H9 (cell line): ENCODE results near the gene BRD1. TPM values are rescaled to one million over a fixed set of nuclear protein-coding genes. Genes with fewer than 3 reads are reported as not detected.

Source experiments
- DNase-seq: peaks from one replicate; pipeline ENCODE4 v3.0.0-alpha.2; 2017
- H2AFZ ChIP-seq: one replicate; pipeline ENCODE4 v1.6.1; 2013; ENCODE audit warnings: mild to moderate bottlenecking, low read length, control low read depth, moderate library complexity
- H2AK5ac ChIP-seq: 2 replicates; pipeline ENCODE4 v1.6.1; 2013; ENCODE audit warnings: low read length, control low read depth, mixed read lengths; ENCODE audit not compliant: insufficient read length
- H2BK120ac ChIP-seq: one replicate; pipeline ENCODE4 v1.6.1; 2013; ENCODE audit warnings: low read depth, mild to moderate bottlenecking, low read length, control low read depth, inconsistent platforms; ENCODE audit not compliant: poor library complexity, severe bottlenecking
- H2BK12ac ChIP-seq: 2 replicates; pipeline ENCODE4 v1.6.1; 2013; ENCODE audit warnings: low read length, control low read depth, mixed read lengths, low read depth; ENCODE audit not compliant: insufficient read length
- H2BK15ac ChIP-seq: 2 replicates; pipeline ENCODE4 v1.6.1; 2013; ENCODE audit warnings: low read depth, low read length, control low read depth
- H2BK20ac ChIP-seq: one replicate; pipeline ENCODE4 v1.6.1; 2013; ENCODE audit warnings: low read depth, mild to moderate bottlenecking, low read length, control low read depth, inconsistent platforms; ENCODE audit not compliant: poor library complexity, severe bottlenecking
- H2BK5ac ChIP-seq: 2 replicates; pipeline ENCODE4 v1.6.1; 2013; ENCODE audit warnings: low read length, control low read depth, mixed read lengths; ENCODE audit not compliant: insufficient read length
- H3K14ac ChIP-seq: 2 replicates; pipeline ENCODE4 v1.6.1; 2013; ENCODE audit warnings: low read length, control low read depth; ENCODE audit not compliant: insufficient read depth
- H3K18ac ChIP-seq: 2 replicates; pipeline ENCODE4 v1.6.1; 2013; ENCODE audit warnings: low read depth, mild to moderate bottlenecking, mixed read lengths, low read length, control low read depth; ENCODE audit not compliant: insufficient read length
- H3K23ac ChIP-seq: 2 replicates; pipeline ENCODE4 v1.6.1; 2013; ENCODE audit warnings: low read length, control low read depth, mixed read lengths, low read depth; ENCODE audit not compliant: insufficient read length
- H3K23me2 ChIP-seq: 2 replicates; pipeline ENCODE4 v1.6.1; 2013; ENCODE audit warnings: low read depth, mild to moderate bottlenecking, mixed read lengths, low read length, control low read depth; ENCODE audit not compliant: insufficient read length, poor library complexity, severe bottlenecking
- H3K27ac ChIP-seq: 2 replicates; pipeline ENCODE4 v1.5.1; 2013; ENCODE audit warnings: low read length, control low read depth, mixed read lengths, low read depth; ENCODE audit not compliant: insufficient read length
- H3K27me3 ChIP-seq: 2 replicates; pipeline ENCODE4 v1.6.1; 2013; ENCODE audit warnings: low read length, control low read depth, inconsistent platforms; ENCODE audit not compliant: insufficient read depth
- H3K4ac ChIP-seq: 2 replicates; pipeline ENCODE4 v1.6.1; 2013; ENCODE audit warnings: low read depth, mild to moderate bottlenecking, control low read depth, inconsistent platforms, low read length, moderate library complexity
- H3K4me1 ChIP-seq: 2 replicates; pipeline ENCODE4 v1.6.1; 2013; ENCODE audit warnings: low read length, control low read depth, inconsistent platforms; ENCODE audit not compliant: insufficient read depth
- H3K4me2 ChIP-seq: 2 replicates; pipeline ENCODE4 v1.6.1; 2013; ENCODE audit warnings: low read length, control low read depth, mixed read lengths; ENCODE audit not compliant: insufficient read length, insufficient read depth
- H3K56ac ChIP-seq: 2 replicates; pipeline ENCODE4 v1.6.1; 2013; ENCODE audit warnings: low read depth, mild to moderate bottlenecking, mixed read lengths, low read length, control low read depth; ENCODE audit not compliant: insufficient read length
- H3K79me1 ChIP-seq: 2 replicates; pipeline ENCODE4 v1.6.1; 2013; ENCODE audit warnings: low read depth, mild to moderate bottlenecking, moderate library complexity, low read length, control low read depth, inconsistent platforms; ENCODE audit not compliant: insufficient read depth, poor library complexity, severe bottlenecking
- H3K79me2 ChIP-seq: 2 replicates; pipeline ENCODE4 v1.6.1; 2013; ENCODE audit warnings: low read length, control low read depth, inconsistent platforms; ENCODE audit not compliant: insufficient read depth
- H3K9ac ChIP-seq: 2 replicates; pipeline ENCODE4 v1.6.1; 2013; ENCODE audit warnings: low read length, control low read depth, mixed read lengths; ENCODE audit not compliant: insufficient read length; ENCODE audit errors: extremely low read depth
- H3K9me3 ChIP-seq: one replicate; pipeline ENCODE4 v1.6.1; 2013; ENCODE audit warnings: low read depth, low read length, inconsistent platforms; ENCODE audit not compliant: control insufficient read depth
- H3T11ph ChIP-seq: one replicate; pipeline ENCODE4 v1.6.1; 2013; ENCODE audit warnings: mild to moderate bottlenecking, low read length, control low read depth, inconsistent platforms
- H4K20me1 ChIP-seq: one replicate; pipeline ENCODE4 v1.6.1; 2013; ENCODE audit not compliant: control insufficient read depth, insufficient read length, insufficient read depth
- H4K5ac ChIP-seq: 2 replicates; pipeline ENCODE4 v1.6.1; 2013; ENCODE audit warnings: low read depth, mild to moderate bottlenecking, mixed read lengths, low read length, control low read depth; ENCODE audit not compliant: insufficient read length
- H4K8ac ChIP-seq: replicated peaks from 2 replicates; pipeline ENCODE4 v1.6.1; 2013; ENCODE audit warnings: low read length, control low read depth, mixed read lengths, low read depth; ENCODE audit not compliant: insufficient read length
- H4K91ac ChIP-seq: 2 replicates; pipeline ENCODE4 v1.6.1; 2013; ENCODE audit warnings: low read depth, mild to moderate bottlenecking, moderate library complexity, mixed read lengths, low read length, control low read depth; ENCODE audit not compliant: insufficient read length
- H3K27ac Mint-ChIP-seq, 3 experiments: 2 replicates in 2 of 3; 3 replicates in 1 of 3; pipeline ENCODE4 v1.8.0; 2020 to 2021; ENCODE audit warnings: mixed read lengths in 3 of 3, mild to moderate bottlenecking in 1 of 3, moderate library complexity in 1 of 3
- H3K27me3 Mint-ChIP-seq: 2 replicates; pipeline ENCODE4 v1.8.0; 2021; ENCODE audit warnings: low read depth, mild to moderate bottlenecking, moderate library complexity, mixed read lengths
- H3K36me3 Mint-ChIP-seq, 3 experiments: 2 replicates in 2 of 3; 3 replicates in 1 of 3; pipeline ENCODE4 v1.8.0; 2020 to 2021; ENCODE audit warnings: low read depth in 3 of 3, mixed read lengths in 3 of 3; ENCODE audit not compliant: insufficient read depth in 1 of 3
- H3K4me1 Mint-ChIP-seq, 2 experiments: 2 replicates each; pipeline ENCODE4 v1.8.0; 2020; ENCODE audit warnings: mixed read lengths in 2 of 2
- H3K4me3 Mint-ChIP-seq, 2 experiments: 2 replicates in 1 of 2; 3 replicates in 1 of 2; pipeline ENCODE4 v1.8.0; 2020 to 2021; ENCODE audit warnings: mild to moderate bottlenecking in 2 of 2, mixed read lengths in 2 of 2, moderate library complexity in 1 of 2
- H3K9me3 Mint-ChIP-seq, 2 experiments: 2 replicates in 1 of 2; 3 replicates in 1 of 2; pipeline ENCODE4 v1.8.0; 2020; ENCODE audit warnings: mild to moderate bottlenecking in 2 of 2, mixed read lengths in 2 of 2, moderate library complexity in 1 of 2
- WGBS: extraction: QIAGEN DNeasy Blood & Tissue Kit; methylation state at CpG from one replicate; pipeline ENCODE4 v1.1.7; 2013; ENCODE audit warnings: missing lambda C conversion rate, low lambda C conversion rate, mixed read lengths; ENCODE audit not compliant: insufficient read length; ENCODE audit errors: extremely low coverage; 5-methylcytosine and 5-hydroxymethylcytosine counted together
- total RNA-seq: library from RNA; stranded (reverse); gene quantifications from 2 replicates; pipeline ENCODE4 v1.2.1, GENCODE V29; 2021
- TF ChIP-seq, protein P1 (sequence below): fragments of 200-600 bp; sonication (generic); conservative IDR thresholded peaks from 3 replicates; pipeline ENCODE4 v1.8.0; 2021; ENCODE audit warnings: antibody characterized with exemption, mild to moderate bottlenecking

BRD1 gene
- total RNA-seq, 1 experiment from 2014 or later: 51.3 TPM

DNA sequence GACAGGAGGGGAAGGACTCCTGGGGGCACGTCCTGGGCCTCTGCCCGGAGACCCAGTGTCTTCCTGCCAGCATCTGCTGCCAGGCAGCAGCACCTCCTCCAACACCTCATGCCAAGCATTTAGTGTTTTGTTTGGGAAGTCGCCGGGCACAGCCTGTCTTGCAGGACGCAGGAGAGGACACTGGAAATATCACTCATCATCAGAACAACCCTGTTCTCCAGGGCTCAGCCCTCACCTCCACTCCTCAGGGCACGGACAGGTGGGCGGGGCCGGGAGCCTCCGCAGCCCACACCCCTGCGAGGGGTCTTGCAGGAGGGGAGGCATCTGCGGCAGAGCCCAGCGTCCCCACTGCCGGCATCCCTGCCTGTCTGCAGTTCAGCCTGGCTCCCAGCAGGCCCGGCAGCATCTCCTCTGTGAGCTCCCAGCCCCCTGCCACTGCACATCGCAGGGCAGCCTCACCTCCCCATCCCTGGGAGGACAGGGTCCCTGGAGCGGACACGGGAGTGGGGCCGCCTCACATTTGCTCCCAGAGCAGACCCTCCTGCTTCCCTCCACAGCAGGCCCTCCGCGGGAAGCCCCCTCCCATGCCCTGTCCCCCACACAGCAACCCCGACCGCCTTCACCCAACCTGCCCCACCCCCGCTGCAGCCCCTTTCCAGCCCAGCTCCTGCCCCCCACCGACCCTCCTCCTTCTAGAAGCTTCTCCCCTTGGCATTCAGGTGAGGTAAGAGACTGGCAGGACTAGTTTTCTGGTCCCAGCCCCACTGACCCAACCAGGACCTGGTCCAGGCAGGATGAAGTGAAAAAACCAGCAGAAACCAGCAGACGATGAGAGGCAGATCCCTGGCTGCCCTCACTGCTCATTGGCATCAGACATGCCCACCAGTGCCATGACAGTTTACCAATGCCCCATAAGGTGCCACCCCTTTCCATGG, 72.7 kb downstream of the BRD1 start:
- H2BK5ac ChIP-seq: no peak overlapping the region
- peak; percentile 26 for DNase-seq
- no peak overlapping the region for H4K8ac ChIP-seq
- H3K18ac ChIP-seq: no peak overlapping the region
- no peaks in the 10 kb centered on the region for H3K79me2 ChIP-seq
- no peaks in the 10 kb centered on the region for H3K27me3 ChIP-seq
- peaks cover 2 to 13% of the 10 kb centered on the region in 2 experiments; a peak in 4 of 5 replicates for H3K9me3 Mint-ChIP-seq
- H2AK5ac ChIP-seq: no peak overlapping the region
- no peak overlapping the region for H3T11ph ChIP-seq
- H3K14ac ChIP-seq: no peak overlapping the region
- no peak overlapping the region for H2BK20ac ChIP-seq
- no peak overlapping the region for H3K4ac ChIP-seq
- H3K4me3 Mint-ChIP-seq: no peak overlapping the region
- H3K4me2 ChIP-seq: no peak overlapping the region
- no peak overlapping the region for H3K23ac ChIP-seq
- H3K27ac Mint-ChIP-seq: no peak overlapping the region
- no peak overlapping the region for H2BK12ac ChIP-seq
- no peak overlapping the region for H2AFZ ChIP-seq
- no CpG with 5 or more reads among the region's 25 CpGs for WGBS
- peaks cover 2% of the 10 kb centered on the region; the same call in 1 of the 2 replicates for H3K4me1 ChIP-seq
- H3K27ac ChIP-seq: no peak overlapping the region
- no peaks in the 10 kb centered on the region; a peak in 2 of 7 replicates for H3K36me3 Mint-ChIP-seq
- H3K23me2 ChIP-seq: no peaks in the 10 kb centered on the region
- H2BK15ac ChIP-seq: no peak overlapping the region
- TF ChIP-seq, protein P1, sequence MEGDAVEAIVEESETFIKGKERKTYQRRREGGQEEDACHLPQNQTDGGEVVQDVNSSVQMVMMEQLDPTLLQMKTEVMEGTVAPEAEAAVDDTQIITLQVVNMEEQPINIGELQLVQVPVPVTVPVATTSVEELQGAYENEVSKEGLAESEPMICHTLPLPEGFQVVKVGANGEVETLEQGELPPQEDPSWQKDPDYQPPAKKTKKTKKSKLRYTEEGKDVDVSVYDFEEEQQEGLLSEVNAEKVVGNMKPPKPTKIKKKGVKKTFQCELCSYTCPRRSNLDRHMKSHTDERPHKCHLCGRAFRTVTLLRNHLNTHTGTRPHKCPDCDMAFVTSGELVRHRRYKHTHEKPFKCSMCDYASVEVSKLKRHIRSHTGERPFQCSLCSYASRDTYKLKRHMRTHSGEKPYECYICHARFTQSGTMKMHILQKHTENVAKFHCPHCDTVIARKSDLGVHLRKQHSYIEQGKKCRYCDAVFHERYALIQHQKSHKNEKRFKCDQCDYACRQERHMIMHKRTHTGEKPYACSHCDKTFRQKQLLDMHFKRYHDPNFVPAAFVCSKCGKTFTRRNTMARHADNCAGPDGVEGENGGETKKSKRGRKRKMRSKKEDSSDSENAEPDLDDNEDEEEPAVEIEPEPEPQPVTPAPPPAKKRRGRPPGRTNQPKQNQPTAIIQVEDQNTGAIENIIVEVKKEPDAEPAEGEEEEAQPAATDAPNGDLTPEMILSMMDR: no peak
- no peaks in the 10 kb centered on the region for H3K79me1 ChIP-seq
- peaks cover 3% of the 10 kb centered on the region for H4K20me1 ChIP-seq
- no peak overlapping the region for H4K5ac ChIP-seq
- H2BK120ac ChIP-seq: no peak overlapping the region
- H3K4me1 Mint-ChIP-seq: peaks cover 0 to 9% of the 10 kb centered on the region in 2 experiments; a peak in 2 of 4 replicates
- no peak overlapping the region for H4K91ac ChIP-seq
- H3K9ac ChIP-seq: no peak overlapping the region
- H3K27me3 Mint-ChIP-seq: peaks cover 5% of the 10 kb centered on the region; the same call in 1 of the 2 replicates
- H3K9me3 ChIP-seq: no peaks in the 10 kb centered on the region
- H3K56ac ChIP-seq: no peak overlapping the region
